Osteocyte (in vitro differentiated cells): ENCODE results near the gene LOXHD1. TPM values are rescaled to one million over a fixed set of nuclear protein-coding genes. Genes with fewer than 3 reads are reported as not detected.

Source experiments
- DNase-seq: peaks from one replicate; pipeline ENCODE4 v3.0.0; 2021; ENCODE audit warnings: mixed read lengths; ENCODE audit not compliant: unreplicated experiment; ENCODE audit errors: extremely low spot score
- H3K27ac Mint-ChIP-seq: one replicate; pipeline ENCODE4 v1.8.0; 2021; ENCODE audit warnings: mild to moderate bottlenecking, mixed read lengths; ENCODE audit not compliant: unreplicated experiment
- H3K27me3 Mint-ChIP-seq: one replicate; pipeline ENCODE4 v1.8.0; 2021; ENCODE audit warnings: mixed read lengths; ENCODE audit not compliant: unreplicated experiment
- H3K36me3 Mint-ChIP-seq: one replicate; pipeline ENCODE4 v1.8.0; 2021; ENCODE audit warnings: mixed read lengths; ENCODE audit not compliant: unreplicated experiment
- H3K4me1 Mint-ChIP-seq: one replicate; pipeline ENCODE4 v1.8.0; 2021; ENCODE audit warnings: mixed read lengths; ENCODE audit not compliant: unreplicated experiment
- H3K4me3 Mint-ChIP-seq: one replicate; pipeline ENCODE4 v1.8.0; 2021; ENCODE audit warnings: mild to moderate bottlenecking, moderate library complexity, mixed read lengths; ENCODE audit not compliant: unreplicated experiment
- H3K9me3 Mint-ChIP-seq: one replicate; pipeline ENCODE4 v1.8.0; 2021; ENCODE audit warnings: mixed read lengths; ENCODE audit not compliant: unreplicated experiment
- CTCF ChIP-seq: fragments of 200-600 bp; sonication (generic); IDR thresholded peaks from 2 replicates; pipeline ENCODE4 v1.5.0; 2021; ENCODE audit warnings: antibody characterized with exemption, mild to moderate bottlenecking, moderate library complexity
- total RNA-seq: library from RNA; stranded (reverse); gene quantifications from 2 replicates; pipeline ENCODE4 v1.2.1, GENCODE V29; 2021

The LOXHD1 gene
- total RNA-seq, 1 donor from 2014 or later = not detected

GRCh38 chr18:46510386-46510785, 146.6 kb downstream of the LOXHD1 start:
- TF ChIP-seq CTCF = no peak
- Mint-ChIP-seq H3K4me3 (no peak overlapping the region), H3K27ac (no peak overlapping the region), H3K36me3 (no peaks in the 10 kb centered on the region), H3K4me1 (no peaks in the 10 kb centered on the region), H3K9me3 (no peaks in the 10 kb centered on the region), H3K27me3 (peaks cover 8% of the 10 kb centered on the region)
- DNase-seq = no peak

GRCh38 chr18:46509530-46509929, 147.5 kb downstream of the LOXHD1 start:
- Mint-ChIP-seq H3K27me3 (peaks cover 8% of the 10 kb centered on the region), H3K36me3 (no peaks in the 10 kb centered on the region), H3K27ac (no peak overlapping the region), H3K4me3 (no peak overlapping the region), H3K9me3 (no peaks in the 10 kb centered on the region), H3K4me1 (no peaks in the 10 kb centered on the region)
- TF ChIP-seq CTCF = no peak
- no peak for DNase-seq

- H3K27me3 Mint-ChIP-seq = peaks cover 5% of the 10 kb centered on the region
- no peaks in the 10 kb centered on the region for H3K36me3 Mint-ChIP-seq
- no peak for DNase-seq
- no peaks in the 10 kb centered on the region for H3K9me3 Mint-ChIP-seq
- H3K4me1 Mint-ChIP-seq = no peaks in the 10 kb centered on the region
- no peak overlapping the region for H3K27ac Mint-ChIP-seq
- TF ChIP-seq CTCF = no peak
- no peak overlapping the region for H3K4me3 Mint-ChIP-seq
Observed at GRCh38 chr18:46506974-46507586, 149.9 kb downstream of the LOXHD1 start.

- H3K27me3 Mint-ChIP-seq = no peaks in the 10 kb centered on the region
- no peaks in the 10 kb centered on the region for H3K36me3 Mint-ChIP-seq
- no peak overlapping the region for H3K4me3 Mint-ChIP-seq
- no peaks in the 10 kb centered on the region for H3K9me3 Mint-ChIP-seq
- no peaks in the 10 kb centered on the region for H3K4me1 Mint-ChIP-seq
- H3K27ac Mint-ChIP-seq = no peak overlapping the region
- no peak for DNase-seq
- TF ChIP-seq CTCF = no peak
Observed at GRCh38 chr18:46502444-46502843, 154.6 kb downstream of the LOXHD1 start.

- H3K9me3 Mint-ChIP-seq = no peaks in the 10 kb centered on the region
- H3K4me1 Mint-ChIP-seq = no peaks in the 10 kb centered on the region
- H3K27ac Mint-ChIP-seq = no peak overlapping the region
- H3K4me3 Mint-ChIP-seq = no peak overlapping the region
- DNase-seq = no peak
- H3K36me3 Mint-ChIP-seq = no peaks in the 10 kb centered on the region
- H3K27me3 Mint-ChIP-seq = peaks cover 13% of the 10 kb centered on the region
- TF ChIP-seq CTCF = no peak
Observed at GRCh38 chr18:46497129-46497528, 159.9 kb downstream of the LOXHD1 start.
